GM19397 (cell line): Measurements from ENCODE around the gene TTC23.

Source experiments
- ATAC-seq: cut with Tn5 transposase; IDR thresholded peaks from one replicate; pipeline ENCODE4 v1.9.1; 2021; ENCODE audit warnings: mild to moderate bottlenecking, moderate library complexity; ENCODE audit not compliant: unreplicated experiment

Gene TTC23, protein sequence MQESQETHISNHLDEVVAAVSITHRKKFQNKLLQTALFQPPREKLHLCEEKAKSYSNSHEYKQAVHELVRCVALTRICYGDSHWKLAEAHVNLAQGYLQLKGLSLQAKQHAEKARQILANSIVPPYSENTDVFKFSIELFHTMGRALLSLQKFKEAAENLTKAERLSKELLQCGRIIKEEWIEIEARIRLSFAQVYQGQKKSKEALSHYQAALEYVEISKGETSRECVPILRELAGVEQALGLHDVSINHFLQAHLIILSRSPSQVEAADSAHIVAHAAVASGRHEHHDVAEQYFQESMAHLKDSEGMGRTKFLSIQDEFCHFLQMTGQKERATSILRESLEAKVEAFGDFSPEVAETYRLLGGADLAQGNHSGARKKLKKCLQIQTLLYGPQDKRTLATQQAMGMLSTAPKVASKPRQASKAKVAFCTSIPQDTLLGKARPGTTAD

GRCh38 chr15:99249270-99249841 is at the start of gene TTC23:
Gene TTC23 (minus strand): TSS chr15:99249581. CDS start chr15:99228712, 20,869 bp downstream.
- no peak for ATAC-seq

DNA sequence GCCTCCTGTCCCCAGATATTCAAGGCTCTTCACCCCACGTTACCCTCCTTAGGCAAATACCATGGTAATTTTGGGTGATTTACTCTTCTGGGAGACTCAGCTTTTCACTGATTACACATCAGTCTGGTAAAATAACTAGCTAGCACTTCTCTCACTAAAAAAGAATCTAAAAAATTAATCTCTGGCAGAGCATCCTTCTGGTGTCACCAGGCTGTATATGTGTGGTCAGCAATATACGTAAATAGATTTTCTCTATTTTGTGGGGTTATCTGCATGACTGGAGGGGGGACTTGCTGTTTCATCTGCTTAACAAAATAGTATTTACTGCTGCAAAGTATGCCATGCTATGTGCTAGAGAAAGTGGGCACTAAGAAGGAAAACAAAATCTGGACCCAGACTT is 47.0 kb upstream of the TTC23 start:
- no peak for ATAC-seq

DNA sequence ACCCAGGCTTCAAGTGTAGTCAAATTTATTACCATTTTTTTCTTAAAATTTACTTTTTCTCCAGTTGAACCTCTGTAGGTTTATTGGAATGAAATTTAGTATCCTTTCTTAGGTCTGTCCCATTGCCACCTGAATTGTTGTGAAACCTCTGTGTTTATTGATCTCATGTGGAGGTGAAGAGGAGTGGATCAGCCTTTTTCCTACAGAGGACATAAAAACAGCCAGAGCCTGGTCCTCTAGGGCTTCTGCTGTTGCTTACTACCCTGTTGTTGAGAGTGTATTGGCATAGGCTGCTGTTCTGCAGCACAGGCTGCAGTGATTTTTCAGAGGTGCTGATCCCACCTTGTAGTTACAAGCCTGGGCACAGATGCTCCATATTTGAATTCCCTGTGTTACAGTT is 46.5 kb upstream of the TTC23 start:
- ATAC-seq: no peak

DNA sequence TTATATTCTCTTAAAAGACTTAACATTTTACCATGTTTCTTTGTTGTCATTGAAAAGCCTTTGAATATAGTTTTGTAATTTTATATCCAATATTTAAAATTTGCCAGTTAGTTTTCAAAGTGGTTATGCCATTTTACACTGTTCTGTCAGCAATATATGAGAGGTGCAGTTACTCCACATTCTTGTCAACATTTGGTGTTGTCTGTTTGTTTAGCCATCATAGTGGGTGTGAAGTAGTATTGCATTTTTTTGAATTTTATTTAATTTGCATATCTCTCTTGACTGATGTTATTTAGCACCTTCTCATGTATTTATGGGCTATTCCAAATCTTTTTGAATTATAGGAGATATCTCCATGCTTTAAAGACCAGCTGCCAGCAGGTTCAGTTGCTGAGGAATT is 42.3 kb upstream of the TTC23 start:
- ATAC-seq: no peak

DNA sequence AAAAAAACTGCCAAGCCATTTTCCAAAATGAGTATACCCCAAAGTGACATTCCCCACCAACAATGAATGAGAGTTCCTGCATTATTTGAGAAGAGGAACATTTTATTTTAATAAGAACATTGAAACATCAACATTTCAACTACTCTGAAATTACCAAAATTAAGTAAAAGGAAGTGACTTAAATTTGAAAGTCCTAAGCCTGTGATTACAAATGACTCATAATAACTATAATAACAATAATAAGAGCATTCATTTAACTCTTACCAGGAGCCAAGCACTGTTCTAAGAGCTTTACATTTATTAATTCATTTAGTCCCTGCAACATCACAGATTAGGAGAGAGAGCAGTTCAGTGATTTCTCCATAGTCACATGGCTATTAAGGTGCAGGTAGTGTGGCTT is 34.3 kb upstream of the TTC23 start:
- ATAC-seq: no peak

GRCh38 chr15:99282586-99282985 is 33.2 kb upstream of the TTC23 start:
- no peak for ATAC-seq

DNA sequence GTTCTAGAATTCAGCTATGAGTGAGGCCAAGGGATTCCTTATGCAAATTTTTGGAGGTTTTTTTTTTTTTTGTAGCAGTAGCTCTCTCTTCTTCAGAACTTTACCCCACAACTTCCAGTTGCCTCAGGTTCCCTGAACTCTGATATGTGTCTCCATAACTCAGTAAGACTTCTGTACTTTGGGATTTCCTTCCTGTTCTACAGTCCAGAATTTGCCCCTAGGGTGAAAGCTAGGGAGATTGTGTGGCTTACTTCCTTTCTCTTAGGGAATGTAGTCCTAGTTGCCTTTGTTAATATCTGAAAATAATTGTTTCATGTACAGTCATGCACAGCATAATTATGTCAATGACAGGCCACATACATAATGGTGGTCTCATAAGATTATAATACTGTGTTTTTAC is 32.7 kb upstream of the TTC23 start:
- ATAC-seq: no peak

GRCh38 chr15:99279827-99280226 is 30.4 kb upstream of the TTC23 start:
- ATAC-seq: no peak

DNA sequence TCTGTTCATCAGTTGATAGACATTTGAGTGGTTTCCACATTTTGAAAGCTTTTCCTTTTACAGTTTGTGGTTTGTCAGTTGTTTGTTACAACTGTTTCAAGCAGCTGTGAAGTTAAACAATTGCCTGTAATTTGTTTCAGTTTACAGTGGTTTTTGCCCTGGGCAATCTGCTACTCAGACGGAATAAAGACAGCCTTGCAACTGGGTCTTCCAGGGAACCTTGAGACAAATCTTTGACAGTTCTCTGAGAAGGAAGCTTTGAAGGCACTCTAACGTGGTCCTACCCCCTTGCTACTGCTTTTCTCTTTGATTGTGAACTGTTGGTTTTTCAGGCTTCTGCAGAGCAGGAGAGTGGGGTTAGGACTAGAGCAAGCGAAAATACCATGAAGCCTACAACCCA is 29.9 kb upstream of the TTC23 start:
- no peak for ATAC-seq

GRCh38 chr15:99275525-99276128 is 26.2 kb upstream of the TTC23 start:
- no peak for ATAC-seq

DNA sequence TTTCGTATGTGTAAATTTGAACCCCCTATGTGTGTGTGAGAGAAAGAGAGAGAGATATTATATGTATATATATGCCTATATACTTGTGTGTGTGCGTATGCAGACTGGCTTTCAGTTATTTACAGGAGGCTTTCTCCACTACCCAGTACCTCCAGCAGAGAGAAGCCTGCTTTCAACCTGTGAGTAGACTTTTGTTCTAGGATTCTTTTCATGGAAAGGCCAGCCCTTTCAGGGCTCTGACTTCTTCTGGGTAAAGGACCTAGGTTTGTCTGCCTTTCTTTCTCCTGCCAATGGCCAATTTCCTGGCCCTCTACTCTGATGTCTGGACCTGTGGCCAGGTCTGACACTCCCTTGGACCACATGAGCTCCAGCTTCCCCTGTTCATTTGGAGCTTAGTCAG is 25.7 kb upstream of the TTC23 start:
- no peak for ATAC-seq

- no peak for ATAC-seq
Measured at GRCh38 chr15:99273801-99274200, 24.4 kb upstream of the TTC23 start.

GRCh38 chr15:99268431-99268830 is 19.1 kb upstream of the TTC23 start:
- no peak for ATAC-seq

DNA sequence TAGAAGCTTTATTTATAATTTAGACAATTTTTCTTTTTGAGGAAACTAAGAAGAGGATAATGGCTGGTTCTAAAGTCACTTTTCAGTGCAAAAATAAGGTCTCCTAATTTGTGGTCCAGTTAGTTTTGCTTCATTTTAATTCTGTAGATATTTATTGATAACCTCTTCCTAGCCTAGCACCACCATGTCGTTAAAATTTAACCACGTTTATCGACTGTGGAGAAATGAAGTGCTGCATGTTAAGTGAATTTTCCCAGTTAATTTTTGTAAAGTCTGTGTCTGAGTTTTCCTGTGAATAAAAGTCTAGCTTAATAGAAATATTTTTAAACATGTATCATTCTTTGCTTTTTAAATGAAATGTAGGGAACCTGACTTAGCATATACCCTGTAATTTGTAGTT is 18.6 kb upstream of the TTC23 start:
- ATAC-seq: no peak

DNA sequence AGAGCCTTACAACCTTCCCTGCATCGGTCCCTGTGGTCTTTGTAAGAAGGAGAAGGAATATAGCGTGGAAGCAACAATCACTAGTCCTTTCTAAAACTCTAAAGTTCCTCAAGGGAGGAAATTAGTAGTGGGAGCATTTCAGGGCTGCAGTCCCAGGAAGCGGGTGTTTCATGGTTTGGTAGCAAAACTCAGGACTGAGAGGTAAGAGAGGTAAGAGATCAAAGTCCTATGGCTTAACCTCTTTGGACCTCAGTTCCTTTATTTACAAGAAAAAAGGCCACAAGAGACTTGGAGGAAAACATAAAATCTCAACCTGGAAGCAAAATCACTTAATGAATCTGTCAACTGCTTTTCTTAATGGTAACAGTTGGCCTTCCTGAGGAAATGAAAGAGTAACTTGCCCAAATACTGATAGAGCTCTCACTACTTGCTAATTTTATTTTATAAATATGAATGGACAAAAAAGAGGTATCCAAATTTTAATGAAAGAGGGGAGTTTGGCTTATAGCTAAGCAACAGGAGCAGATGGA is 16.2 kb upstream of the TTC23 start:
- no peak for ATAC-seq

DNA sequence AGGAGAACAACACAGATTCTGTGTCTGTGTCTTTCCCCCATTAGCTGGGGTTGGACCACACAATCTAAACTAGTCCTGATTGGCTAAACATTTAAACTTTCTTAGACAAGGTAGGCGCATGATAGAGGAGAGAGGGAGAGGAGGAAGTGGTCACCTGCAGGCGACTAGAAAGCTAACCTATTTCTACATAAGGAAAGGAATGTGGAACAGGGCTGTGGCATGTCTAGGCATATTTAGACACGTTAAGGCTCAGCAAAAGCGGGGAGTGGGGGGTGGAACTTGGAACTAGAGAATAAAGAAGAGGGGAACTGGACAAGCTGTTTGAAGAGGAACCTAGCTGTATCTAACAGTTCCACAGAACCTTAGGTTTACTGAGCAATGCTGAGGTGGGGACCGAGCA is 14.7 kb upstream of the TTC23 start:
- ATAC-seq: no peak

GRCh38 chr15:99257107-99257750 is 7.8 kb upstream of the TTC23 start:
- ATAC-seq: no peak

- no peak for ATAC-seq
Measured at GRCh38 chr15:99253381-99254090, 4.2 kb upstream of the TTC23 start.

DNA sequence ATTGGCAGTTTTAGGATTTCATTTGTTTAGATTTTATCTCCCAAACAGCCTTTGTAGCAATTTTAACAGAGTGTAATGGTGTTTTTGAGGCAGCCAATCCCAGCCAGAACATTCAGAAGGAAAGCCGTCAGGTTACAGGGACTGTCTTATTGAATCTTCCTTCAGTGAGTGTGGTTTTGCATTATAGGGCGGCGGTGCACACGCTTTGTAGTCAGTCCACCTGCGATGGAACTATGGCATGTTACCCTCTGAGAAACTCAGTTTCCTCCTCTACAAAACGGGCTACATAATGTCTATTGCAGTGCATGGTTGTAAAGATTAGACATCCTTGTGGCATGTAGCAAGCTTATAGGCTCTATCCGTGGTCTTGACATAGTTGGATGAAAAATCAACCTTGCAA is 2.9 kb upstream of the TTC23 start:
- no peak for ATAC-seq

DNA sequence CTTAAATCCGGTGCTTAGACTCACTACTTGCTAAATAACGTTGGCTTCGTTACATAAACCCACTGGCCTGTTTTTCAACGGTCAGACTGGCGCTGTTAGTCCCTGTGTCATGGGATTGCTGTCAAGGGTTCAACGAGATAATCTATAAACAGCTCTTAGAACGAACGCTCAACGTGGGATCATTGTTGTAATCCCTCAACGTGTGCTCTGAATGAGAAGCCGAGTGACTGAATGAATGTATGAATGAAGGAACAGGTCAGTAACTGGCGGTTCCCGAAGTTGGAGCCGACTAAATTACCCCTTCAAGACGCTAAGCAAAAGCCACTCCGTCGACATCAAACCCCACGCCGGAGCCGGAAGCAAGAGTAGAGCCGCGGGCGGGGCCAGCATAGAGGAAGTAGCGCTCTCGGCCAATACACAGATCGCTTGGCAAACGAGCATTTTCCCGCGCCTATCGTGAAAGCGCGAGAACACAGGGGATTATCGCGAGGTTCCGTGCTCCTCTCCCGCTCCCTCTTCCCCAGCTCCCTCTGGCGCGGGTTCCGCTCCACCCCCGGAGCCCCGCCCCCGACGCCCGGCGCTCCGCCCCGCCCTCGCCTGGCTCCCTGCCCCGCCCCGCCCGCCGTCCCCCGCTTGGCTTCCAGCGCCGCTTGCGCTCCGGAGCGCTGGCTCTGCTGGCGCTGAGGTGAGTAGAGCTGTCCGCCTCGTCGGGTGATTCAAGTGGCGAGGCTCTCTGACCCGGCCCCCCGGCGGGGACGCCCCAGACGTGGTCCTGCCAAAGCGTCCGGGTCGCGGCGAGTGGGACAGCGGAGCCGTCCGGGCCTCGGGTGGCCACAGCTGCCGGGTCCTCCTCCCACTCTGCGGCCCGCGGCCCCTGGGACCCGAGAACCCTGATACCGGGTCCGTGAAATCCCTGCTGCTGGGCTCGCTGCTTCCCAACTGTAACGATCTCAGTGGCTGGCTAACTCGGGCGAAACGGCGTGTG is 1.8 kb upstream of the TTC23 start, which contains the start of gene LRRC28:
Gene LRRC28, plus strand, starts transcription at position 625 of the 985 bp plus-strand sequence. CDS start 4,477 bp downstream, outside the sequence.
- ATAC-seq: peak; percentile 94
